Hematopoietic multipotent progenitor cell treated with erythropoietin and hydrocortisone succinate and interleukin-3 and kit ligand, for 17 days (in vitro differentiated cells): ENCODE measurements around the gene AMH.

Source experiments
- DNase-seq: peaks from one replicate; pipeline ENCODE4 v3.0.0-alpha.2; 2015; ENCODE audit warnings: low spot score

Gene AMH

GRCh38 chr19:2287585-2288337 lies 38.6 kb downstream of the AMH start:
- DNase-seq = no peak

DNA sequence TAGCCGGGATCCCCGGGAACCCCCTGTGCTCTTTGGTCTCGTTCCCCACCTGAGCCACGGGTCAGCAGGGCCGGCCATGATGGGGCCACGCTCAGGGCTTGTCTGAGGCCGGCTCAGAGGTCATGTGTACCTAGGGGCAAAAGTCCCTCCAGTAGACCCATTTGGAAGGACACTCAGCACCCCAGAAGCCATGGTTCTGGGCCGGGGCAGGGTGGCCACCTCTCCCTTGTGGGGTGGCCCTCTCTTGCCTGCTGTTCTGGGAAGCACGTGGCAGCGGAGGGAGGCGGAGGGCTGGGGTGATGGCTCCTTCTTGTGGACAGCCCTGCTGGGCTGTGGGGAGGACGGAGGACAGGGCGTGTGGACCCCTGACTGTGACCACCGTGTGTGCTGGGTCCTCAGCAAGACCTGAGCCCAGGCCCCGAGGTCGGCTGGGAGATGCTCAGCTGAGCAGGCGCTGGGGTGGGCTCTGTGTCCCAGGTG lies 39.3 kb downstream of the AMH start:
- no peak for DNase-seq

- DNase-seq = no peak
These were observed 39.9 kb downstream of the AMH start for GRCh38 chr19:2288818-2289713.

- no peak for DNase-seq
These were observed 40.8 kb downstream of the AMH start for GRCh38 chr19:2289714-2290435.

- no peak for DNase-seq
These were observed 41.5 kb downstream of the AMH start for GRCh38 chr19:2290441-2291184.

- no peak for DNase-seq
These were observed 42.1 kb downstream of the AMH start for GRCh38 chr19:2291185-2291751.

DNA sequence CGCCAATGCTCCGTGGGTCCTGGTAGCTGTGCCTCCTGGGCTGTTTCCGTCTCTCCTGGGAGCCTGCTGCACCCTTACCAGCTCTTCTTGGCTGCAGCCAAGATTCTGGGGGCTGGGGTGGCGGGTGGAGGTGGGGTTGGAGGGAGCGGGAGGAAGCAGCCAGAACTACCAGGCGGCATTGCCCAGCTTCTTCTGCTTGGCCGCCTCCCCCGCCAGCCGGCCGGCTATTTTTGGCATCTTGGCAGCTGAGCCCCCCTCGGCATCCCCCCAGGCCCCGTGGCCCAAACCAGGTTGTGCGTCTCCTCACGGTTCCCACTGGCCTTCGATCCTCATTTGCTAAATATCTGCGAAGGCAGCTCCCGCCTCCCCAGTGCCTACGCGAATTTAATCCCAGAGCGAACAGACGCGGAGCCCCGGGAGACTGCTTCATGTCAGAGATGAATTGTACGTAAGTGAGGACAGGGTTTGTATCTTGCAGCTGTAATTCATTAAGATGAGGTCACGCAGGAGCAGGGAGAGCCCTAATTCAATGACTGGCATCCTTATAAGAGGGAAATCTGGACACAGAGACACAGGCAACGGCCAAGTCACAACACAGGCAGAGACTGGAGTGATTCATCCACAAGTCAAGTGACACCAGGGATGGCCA lies 45.7 kb downstream of the AMH start:
- DNase-seq = no peak

DNA sequence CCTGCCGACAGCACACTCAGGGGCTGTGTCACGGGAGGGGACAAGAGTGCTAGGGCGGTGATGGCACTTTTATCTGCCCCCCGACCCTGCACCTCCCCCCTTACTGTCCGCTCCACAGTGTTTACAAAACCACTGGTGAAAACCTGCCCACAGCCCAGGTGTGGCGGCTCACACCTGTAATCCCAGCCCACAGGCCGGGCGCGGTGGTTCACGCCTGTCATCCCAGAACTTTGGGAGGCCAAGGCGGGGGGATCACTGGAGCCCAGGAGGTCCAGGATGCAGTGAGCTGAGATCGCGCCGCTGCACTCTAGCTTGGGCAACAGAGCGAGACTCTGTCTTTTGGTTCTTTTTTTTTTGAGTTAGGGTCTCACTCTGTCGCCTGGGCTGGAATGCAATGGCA lies 47.0 kb downstream of the AMH start:
- DNase-seq = no peak

GRCh38 chr19:2300533-2300932 lies 51.4 kb downstream of the AMH start:
- DNase-seq = no peak
